Measurements from ENCODE around the gene RNF166. TPM values are rescaled to one million over a fixed set of nuclear protein-coding genes. Genes with fewer than 3 reads are reported as not detected.

RNF166 gene
- total RNA-seq, 1 donor from 2014 or later, result 26.5 TPM

- TF ChIP-seq CTCF (IDR thresholded peaks at IDR 0.05; ENCODE audit: partially characterized antibody, unreplicated experiment), result no peak
- Mint-ChIP-seq H3K27me3 (ENCODE audit: unreplicated experiment) (peaks cover 6% of the 10 kb centered on the region), H3K9me3 (ENCODE audit: unreplicated experiment) (peaks cover 6% of the 10 kb centered on the region), H3K4me3 (ENCODE audit: unreplicated experiment) (no peak overlapping the region), H3K27ac (ENCODE audit: unreplicated experiment) (no peak overlapping the region), H3K4me1 (ENCODE audit: low read depth, unreplicated experiment) (peaks cover 4% of the 10 kb centered on the region), H3K36me3 (ENCODE audit: unreplicated experiment) (no peaks in the 10 kb centered on the region)
- DNase-seq, result no peak
Measured at GRCh38 chr16:88736088-88736487, 29.9 kb upstream of the RNF166 start.

- H3K27ac Mint-ChIP-seq (ENCODE audit: unreplicated experiment), result no peak overlapping the region
- H3K9me3 Mint-ChIP-seq (ENCODE audit: unreplicated experiment), result peaks cover 8% of the 10 kb centered on the region
- no peak for DNase-seq
- H3K4me3 Mint-ChIP-seq (ENCODE audit: unreplicated experiment), result no peak overlapping the region
- peaks cover 8% of the 10 kb centered on the region for H3K4me1 Mint-ChIP-seq (ENCODE audit: low read depth, unreplicated experiment)
- TF ChIP-seq CTCF (IDR thresholded peaks at IDR 0.05; ENCODE audit: partially characterized antibody, unreplicated experiment), result no peak
- peaks cover 9% of the 10 kb centered on the region for H3K27me3 Mint-ChIP-seq (ENCODE audit: unreplicated experiment)
- H3K36me3 Mint-ChIP-seq (ENCODE audit: unreplicated experiment), result no peaks in the 10 kb centered on the region
Measured at GRCh38 chr16:88735616-88736015, 29.4 kb upstream of the RNF166 start.

- TF ChIP-seq CTCF (IDR thresholded peaks at IDR 0.05; ENCODE audit: partially characterized antibody, unreplicated experiment), result no peak
- Mint-ChIP-seq H3K4me3 (ENCODE audit: unreplicated experiment) (no peak overlapping the region), H3K4me1 (ENCODE audit: low read depth, unreplicated experiment) (peaks cover 10% of the 10 kb centered on the region), H3K27me3 (ENCODE audit: unreplicated experiment) (peaks cover 11% of the 10 kb centered on the region), H3K9me3 (ENCODE audit: unreplicated experiment) (peaks cover 10% of the 10 kb centered on the region), H3K36me3 (ENCODE audit: unreplicated experiment) (no peaks in the 10 kb centered on the region), H3K27ac (ENCODE audit: unreplicated experiment) (no peak overlapping the region)
- no peak for DNase-seq
Measured at GRCh38 chr16:88735121-88735520, 28.9 kb upstream of the RNF166 start.

GRCh38 chr16:88734361-88734728, 28.1 kb upstream of the RNF166 start:
- peaks cover 10% of the 10 kb centered on the region for H3K9me3 Mint-ChIP-seq (ENCODE audit: unreplicated experiment)
- DNase-seq, result no peak
- peaks cover 14% of the 10 kb centered on the region for H3K27me3 Mint-ChIP-seq (ENCODE audit: unreplicated experiment)
- TF ChIP-seq CTCF (IDR thresholded peaks at IDR 0.05; ENCODE audit: partially characterized antibody, unreplicated experiment), result no peak
- H3K4me1 Mint-ChIP-seq (ENCODE audit: low read depth, unreplicated experiment), result peaks cover 12% of the 10 kb centered on the region
- H3K4me3 Mint-ChIP-seq (ENCODE audit: unreplicated experiment), result no peak overlapping the region
- H3K36me3 Mint-ChIP-seq (ENCODE audit: unreplicated experiment), result no peaks in the 10 kb centered on the region
- no peak overlapping the region for H3K27ac Mint-ChIP-seq (ENCODE audit: unreplicated experiment)

GRCh38 chr16:88733630-88734360, 27.6 kb upstream of the RNF166 start:
- Mint-ChIP-seq H3K4me3 (ENCODE audit: unreplicated experiment) (no peak overlapping the region), H3K27ac (ENCODE audit: unreplicated experiment) (no peak overlapping the region), H3K27me3 (ENCODE audit: unreplicated experiment) (peaks cover 14% of the 10 kb centered on the region), H3K9me3 (ENCODE audit: unreplicated experiment) (peaks cover 8% of the 10 kb centered on the region), H3K4me1 (ENCODE audit: low read depth, unreplicated experiment) (peaks cover 12% of the 10 kb centered on the region), H3K36me3 (ENCODE audit: unreplicated experiment) (no peaks in the 10 kb centered on the region)
- DNase-seq, result no peak
- no peak for TF ChIP-seq CTCF (IDR thresholded peaks at IDR 0.05; ENCODE audit: partially characterized antibody, unreplicated experiment)
